NCI-H2227 (cell line): ENCODE results near the gene FAM240B.

ENCODE experiments used
- DNase-seq: peaks from one replicate; lab custom pipeline; 2025; ENCODE audit not compliant: unreplicated experiment; lab: John Stamatoyannopoulos, UW

Gene FAM240B

GRCh38 chr9:38700695-38701094, 19.2 kb downstream of the FAM240B start:
- DNase-seq, result no peak

- DNase-seq, result no peak
These were observed 20.6 kb downstream of the FAM240B start for GRCh38 chr9:38699337-38699736.

DNA sequence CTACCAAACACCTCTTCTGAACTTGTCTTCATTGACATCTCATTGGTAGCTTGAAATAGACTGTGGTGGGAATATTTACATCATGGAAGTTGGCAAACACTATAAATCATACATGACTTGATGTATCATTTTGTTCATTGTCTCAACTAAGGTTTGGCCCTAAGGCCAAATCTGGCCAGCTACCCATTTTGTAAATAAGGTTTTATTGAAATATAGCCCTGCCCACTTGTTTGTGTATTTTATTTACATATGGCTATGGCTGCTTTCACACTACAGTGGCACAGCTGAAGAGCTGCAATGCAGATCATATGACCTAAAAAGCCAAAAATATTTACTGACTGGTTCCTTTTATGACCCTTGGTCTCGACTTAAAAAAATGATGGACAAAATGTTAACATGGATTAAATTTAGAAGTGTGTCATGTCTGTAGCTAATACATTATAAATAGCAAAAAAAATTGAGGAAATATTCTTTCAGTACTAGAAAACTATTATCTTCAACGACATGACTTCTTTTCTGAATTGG, 22.1 kb downstream of the FAM240B start:
- DNase-seq, result no peak

DNA sequence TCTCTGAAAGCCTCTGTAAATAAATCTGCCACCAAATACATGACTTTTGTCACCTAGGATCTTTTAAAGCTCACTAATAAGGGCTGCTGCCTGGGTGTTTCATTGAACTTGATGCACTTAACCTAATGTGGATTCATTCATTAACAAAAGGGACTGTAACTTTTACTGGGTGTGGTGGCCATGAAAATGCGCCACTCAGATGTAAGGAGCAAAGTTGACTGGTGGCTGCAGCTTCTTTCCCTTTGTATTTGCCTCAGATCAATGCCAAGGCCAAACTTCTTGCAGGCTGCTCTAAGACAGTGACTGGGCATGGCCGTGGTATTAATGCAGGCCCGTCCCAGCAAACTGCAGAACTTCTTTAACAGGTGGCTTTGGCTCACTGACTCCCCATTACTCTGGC, 22.9 kb downstream of the FAM240B start:
- no peak for DNase-seq

DNA sequence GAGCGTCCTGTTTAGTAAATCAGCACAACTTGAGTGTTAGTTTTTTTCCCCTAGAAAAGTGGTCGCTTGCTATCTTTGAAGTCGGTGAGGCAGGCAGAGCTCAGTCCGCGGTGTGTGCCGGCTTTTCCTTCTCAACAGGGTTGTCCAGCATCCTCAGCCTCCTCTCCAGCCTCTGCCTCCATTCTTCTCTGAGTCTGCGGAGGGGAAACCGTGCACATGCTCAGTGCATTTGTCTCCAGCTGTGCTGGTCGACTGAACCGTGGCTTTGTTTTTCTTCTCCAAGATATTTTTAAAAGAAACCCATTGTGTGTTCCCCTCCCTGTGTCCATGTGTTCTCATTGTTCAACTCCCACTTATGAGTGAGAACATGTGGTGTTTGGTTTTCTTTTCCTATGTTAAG, 25.3 kb downstream of the FAM240B start:
- DNase-seq, result no peak

GRCh38 chr9:38692707-38693106, 27.2 kb downstream of the FAM240B start:
- DNase-seq, result no peak

DNA sequence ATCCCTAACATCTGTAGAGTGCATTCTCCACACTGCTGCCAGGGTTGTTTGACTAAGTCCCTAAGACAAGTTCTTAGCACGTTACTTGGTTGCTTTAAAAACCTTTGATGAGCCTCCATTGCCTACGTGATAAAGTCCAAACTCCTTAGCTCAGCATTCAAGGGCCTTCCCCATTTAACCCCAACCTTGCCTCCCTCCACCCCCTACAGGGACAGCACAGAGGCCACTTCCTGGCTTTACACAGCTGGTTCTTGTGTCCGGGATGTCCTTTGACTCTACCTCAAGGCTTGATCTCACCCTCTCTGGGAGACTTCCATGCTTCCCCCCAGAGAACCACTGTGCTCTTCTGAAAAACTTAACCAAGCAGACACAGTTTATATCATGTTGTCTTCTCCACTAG, 29.4 kb downstream of the FAM240B start:
- no peak for DNase-seq

DNA sequence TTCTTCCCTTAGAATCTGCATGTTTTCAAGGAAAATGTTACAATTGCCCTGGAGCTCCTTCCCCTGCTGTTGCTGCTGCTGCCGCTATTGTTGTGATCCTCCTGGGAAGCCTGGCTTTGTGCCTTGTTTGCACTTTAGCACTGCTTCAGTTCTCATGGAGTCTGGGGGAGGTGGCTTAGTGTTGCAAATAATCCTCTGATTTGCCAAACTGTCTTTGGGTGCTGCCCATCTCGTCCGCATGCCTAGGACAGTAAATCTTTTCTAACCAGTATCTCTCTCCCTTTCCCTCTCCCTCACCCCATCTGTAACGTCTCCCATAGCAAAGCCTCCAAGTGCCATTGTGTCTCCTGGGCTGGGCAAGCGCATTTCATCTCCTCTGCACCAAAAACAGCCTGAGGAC, 30.3 kb downstream of the FAM240B start:
- DNase-seq, result peak; percentile 64

DNA sequence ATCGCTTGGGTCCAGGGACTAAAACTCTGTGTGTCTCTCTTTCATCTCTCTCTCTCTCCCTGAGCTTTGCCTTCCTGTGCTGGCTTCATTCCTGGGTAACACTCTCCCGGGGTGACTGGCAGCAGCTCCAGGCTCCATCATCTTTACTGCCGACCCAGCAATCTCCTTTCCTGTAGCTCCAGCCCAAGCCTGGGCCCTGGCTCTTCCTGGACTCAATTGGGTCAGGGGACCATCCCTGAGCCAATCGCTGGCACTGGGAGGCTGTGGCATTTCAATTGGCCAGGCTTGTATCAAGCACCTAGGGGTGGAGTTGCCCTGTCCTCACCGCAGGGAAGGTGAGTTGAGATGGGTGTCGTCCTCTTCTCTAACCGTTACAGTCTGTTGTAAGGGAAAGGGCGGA, 31.9 kb downstream of the FAM240B start:
- no peak for DNase-seq

GRCh38 chr9:38687389-38687842, 32.5 kb downstream of the FAM240B start:
- peak; percentile 40 for DNase-seq

- no peak for DNase-seq
These were observed 33.0 kb downstream of the FAM240B start for GRCh38 chr9:38686933-38687332.

- no peak for DNase-seq
These were observed 34.4 kb downstream of the FAM240B start for GRCh38 chr9:38685535-38685934.

DNA sequence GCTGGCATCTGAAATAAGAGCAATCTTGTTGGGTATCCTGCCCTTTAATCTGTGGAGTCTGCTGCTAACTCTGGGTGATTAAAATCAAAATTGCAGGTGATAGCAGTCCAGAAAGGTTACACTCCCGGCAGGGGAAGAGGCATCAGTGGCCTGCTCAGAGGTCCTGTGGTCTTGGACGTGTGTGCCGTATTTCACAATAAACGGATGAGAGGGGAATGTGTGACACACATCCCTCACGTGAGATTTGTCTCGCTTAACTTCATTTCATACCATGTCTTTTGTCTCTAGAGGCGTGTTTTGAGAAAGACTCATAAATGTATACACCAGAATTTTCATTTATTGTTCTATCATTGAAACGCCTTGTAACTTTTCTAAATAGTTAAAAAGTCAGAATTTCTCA, 36.6 kb downstream of the FAM240B start:
- no peak for DNase-seq

DNA sequence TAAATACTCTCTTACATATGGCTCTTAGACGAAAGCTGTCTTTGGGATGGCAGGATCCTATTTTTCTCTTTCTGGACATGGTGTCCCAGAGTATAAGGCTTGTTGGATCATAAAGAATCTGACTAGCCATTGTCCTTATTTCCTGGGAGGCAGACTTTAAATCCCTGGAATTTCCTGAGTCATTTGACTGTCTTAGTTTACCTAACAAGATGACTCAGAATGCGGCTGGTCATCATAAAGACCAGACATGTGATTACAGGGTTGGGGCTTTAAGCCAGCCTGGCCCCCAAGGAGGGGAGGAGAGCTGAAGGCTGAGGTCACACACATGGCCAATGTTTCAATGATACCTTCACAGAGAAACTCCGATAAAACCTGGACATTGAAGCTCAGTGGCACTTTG, 37.2 kb downstream of the FAM240B start:
- DNase-seq, result no peak

GRCh38 chr9:38681747-38682227, 38.1 kb downstream of the FAM240B start:
- DNase-seq, result no peak

DNA sequence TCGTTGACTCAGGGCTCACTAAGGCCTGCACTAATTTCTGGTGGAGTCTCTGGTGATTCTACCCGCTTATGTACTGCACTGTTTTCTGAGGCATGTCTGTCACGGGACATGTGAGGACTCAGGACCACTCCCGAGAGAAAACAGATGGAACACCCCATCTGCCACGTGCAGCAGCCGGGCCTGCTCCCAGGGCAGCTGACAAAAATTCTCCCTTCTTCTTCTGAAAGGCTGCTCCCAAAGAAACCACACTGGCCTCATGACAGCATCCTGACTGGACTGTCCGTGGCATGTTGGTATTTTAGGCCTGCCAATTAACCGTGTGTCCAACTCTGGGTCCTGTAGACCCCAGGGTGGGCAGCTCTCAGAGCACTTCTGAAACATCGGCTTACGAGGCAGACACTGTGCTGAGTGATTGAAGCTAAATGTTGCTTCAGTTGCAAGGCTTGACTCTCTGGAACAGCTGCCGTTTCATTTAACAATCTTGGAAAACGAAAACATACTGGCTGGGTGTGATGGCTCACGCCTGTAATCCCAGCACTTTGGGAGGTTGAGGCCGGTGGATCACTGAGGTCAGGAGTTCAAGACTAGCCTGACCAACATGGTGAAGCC, 39.0 kb downstream of the FAM240B start:
- no peak for DNase-seq

DNA sequence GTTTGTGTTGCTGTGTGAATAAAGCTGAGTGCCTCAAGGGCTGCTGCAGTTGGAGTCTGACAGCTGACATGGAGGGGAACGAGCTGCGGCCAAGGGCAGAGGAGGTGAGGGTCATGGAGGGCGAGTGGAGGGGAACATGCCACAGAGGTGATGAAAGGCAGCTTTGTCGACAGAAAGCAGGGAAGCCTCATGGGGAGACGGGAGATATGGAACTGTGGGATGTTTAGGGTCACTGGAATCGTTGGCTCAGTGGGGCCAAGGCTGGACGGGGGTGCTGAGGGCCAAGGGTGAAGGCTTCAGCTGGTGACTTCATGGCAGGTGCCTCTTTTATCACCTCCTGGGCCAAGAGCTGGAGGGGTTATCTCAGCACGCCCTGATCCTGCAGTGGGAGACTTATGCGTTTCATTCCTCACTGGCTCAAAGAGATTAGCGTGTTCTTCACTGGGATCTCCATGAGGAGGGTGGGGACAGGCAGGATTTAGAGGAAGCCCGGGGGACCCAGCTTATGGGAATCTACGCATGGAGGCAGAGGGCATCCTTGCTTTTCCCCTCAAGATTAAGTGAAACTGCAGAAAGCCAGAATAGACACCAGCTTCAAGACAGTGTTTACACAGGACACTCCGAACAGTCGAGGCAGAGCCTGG, 42.2 kb downstream of the FAM240B start:
- DNase-seq, result no peak

DNA sequence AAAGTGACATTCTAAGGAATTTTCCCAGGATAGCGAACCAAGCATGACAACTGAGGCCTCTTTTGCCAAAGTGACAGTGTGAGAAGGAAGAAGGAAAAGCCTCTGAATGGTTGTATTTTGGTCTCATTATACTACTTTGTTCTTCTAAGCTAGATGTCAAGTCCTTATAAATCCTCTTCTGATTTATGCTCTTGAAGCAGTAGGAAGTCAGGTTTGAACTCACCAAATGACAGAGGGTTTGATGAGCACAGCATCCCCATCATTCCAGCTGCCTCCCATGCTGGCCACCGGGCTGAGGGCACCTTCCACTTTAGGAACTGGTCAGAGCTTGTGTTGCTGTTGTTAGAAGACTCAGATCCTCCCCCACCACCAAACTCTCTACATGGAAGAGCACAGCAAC, 44.1 kb downstream of the FAM240B start:
- no peak for DNase-seq

DNA sequence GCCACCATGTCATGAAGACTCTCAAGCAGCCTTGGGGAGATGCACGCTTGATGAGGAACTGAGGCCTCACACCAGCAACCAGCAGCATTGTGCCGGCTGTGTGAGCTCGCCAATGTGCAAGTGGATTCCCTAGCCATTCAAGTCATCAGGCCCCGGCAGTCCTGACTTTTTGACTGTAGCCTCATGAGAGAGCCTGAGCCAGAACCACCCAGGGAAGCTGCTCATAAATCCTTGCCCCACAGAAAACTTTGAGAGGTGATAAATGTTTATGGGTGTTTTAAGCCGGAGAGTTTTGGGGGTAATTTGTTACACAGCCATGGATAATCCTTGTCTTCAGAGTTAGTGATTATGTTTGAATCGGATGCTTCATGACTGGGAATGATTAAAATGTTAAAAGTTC, 44.7 kb downstream of the FAM240B start:
- no peak for DNase-seq

DNA sequence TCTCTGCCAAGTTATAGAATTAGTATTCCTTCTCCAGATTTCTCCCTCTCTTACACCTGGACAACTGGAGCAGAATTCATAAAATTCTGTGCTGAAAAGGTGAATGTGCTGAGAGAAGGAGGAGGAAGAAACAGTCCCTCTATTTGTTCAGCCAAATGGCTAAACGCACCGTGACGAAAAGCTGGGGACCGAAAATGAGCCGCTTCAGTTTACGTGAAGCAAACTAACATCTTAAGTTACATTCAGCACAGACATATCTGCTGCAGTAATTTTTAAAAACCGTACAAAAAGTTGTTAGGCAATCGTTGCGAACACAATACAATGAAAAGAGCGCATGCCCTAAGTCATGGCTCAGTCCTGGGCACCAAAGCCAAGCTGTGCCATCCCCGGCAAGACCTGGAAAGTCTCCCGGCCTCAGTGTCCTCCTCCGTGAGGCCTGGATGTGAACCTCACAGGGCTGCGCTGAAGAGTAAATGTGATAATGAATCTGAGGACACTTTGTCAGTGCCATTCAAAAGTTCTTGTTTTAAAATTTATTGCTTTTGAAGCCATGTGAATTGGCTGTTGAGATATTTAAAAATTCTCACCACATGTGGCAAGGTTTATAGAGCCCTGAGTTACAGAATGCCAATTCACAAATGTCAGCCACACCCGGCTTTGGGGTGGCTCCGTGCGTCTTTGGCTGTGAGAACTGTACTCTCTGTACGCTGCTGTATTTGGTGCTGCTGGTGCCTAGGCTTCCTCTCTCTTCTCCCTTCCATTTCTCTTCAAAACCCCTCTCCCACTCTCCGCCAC, 46.3 kb downstream of the FAM240B start:
- DNase-seq, result no peak

GRCh38 chr9:38671748-38672147, 48.2 kb downstream of the FAM240B start:
- no peak for DNase-seq

DNA sequence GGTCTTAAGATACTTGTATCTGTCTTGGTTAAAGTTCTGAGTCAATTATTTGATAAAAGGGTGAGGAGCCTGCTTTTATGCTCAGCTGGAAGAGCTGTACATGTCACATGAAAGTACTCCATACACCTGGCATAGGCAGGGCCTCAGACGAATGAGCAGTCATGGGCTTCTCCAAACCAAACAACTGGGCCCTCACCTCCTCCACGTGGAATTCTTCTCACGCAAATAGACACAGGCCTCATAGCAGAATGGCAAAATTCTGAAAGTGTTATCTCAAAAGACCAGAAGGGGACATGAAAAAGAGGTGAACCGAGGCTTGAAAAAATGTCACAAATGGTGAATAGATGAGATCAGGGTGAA, 48.6 kb downstream of the FAM240B start:
- no peak for DNase-seq
